Measurements from ENCODE around the gene NELFCD. TPM values are rescaled to one million over a fixed set of nuclear protein-coding genes. Genes with fewer than 3 reads are reported as not detected.

Gene NELFCD
- polyA plus RNA-seq, 1 donor from 2014 or later: 88.7 TPM

GRCh38 chr20:59000326-59000725 is 19.3 kb downstream of the NELFCD start:
- no peak overlapping the region for H3K4me3 ChIP-seq (ENCODE audit: low read length)
- TF ChIP-seq EZH2 (IDR thresholded peaks at IDR 0.05; ENCODE audit: borderline replicate concordance, insufficient read depth, low read length, poor library complexity, severe bottlenecking): no peak
- TF ChIP-seq POLR2AphosphoS5 (IDR thresholded peaks at IDR 0.05): no peak
- no peak for TF ChIP-seq REST (IDR thresholded peaks at IDR 0.05; ENCODE audit: borderline replicate concordance)
- TF ChIP-seq CTCF (IDR thresholded peaks at IDR 0.05; ENCODE audit: poor library complexity, severe bottlenecking): no peak
- TF ChIP-seq TAF1 (IDR thresholded peaks at IDR 0.05; ENCODE audit: low read depth): no peak
- TF ChIP-seq RAD21 (conservative IDR thresholded peaks at IDR 0.05): no peak
- TF ChIP-seq MXI1 (conservative IDR thresholded peaks at IDR 0.05; ENCODE audit: poor library complexity, severe bottlenecking): no peak
- TF ChIP-seq SMC3 (conservative IDR thresholded peaks at IDR 0.05; ENCODE audit: poor library complexity): no peak
- TF ChIP-seq EP300 (conservative IDR thresholded peaks at IDR 0.05; ENCODE audit: poor library complexity, severe bottlenecking): no peak
- no peaks in the 10 kb centered on the region for H4K20me1 ChIP-seq (ENCODE audit: insufficient read depth)
- H3K9me3 ChIP-seq (ENCODE audit: low read length): no peaks in the 10 kb centered on the region
- H3K79me2 ChIP-seq (replicated peaks; ENCODE audit: insufficient read depth, low read length): no peaks in the 10 kb centered on the region
- no peaks in the 10 kb centered on the region for H3F3A ChIP-seq (ENCODE audit: insufficient read depth, low read length, poor library complexity, severe bottlenecking)
- no peaks in the 10 kb centered on the region for H3K9me2 ChIP-seq (ENCODE audit: insufficient read depth, low read length)
- no peak overlapping the region for H2AFZ ChIP-seq (ENCODE audit: low read depth, low read length)
- no peak overlapping the region for H3K4me2 ChIP-seq (ENCODE audit: low read length)
- H3K27me3 ChIP-seq (ENCODE audit: insufficient read depth, low read depth, low read length): no peaks in the 10 kb centered on the region
- H3K27ac ChIP-seq (ENCODE audit: low read length): no peak overlapping the region
- H3K36me3 ChIP-seq (ENCODE audit: insufficient read depth, low read length): no peaks in the 10 kb centered on the region
- no peak overlapping the region for H3K9ac ChIP-seq (ENCODE audit: low read length)

- peaks cover 2% of the 10 kb centered on the region for H3K27me3 ChIP-seq (ENCODE audit: insufficient read depth, low read depth, low read length)
- H2AFZ ChIP-seq (ENCODE audit: low read depth, low read length): no peak overlapping the region
- no peak overlapping the region for H3K27ac ChIP-seq (ENCODE audit: low read length)
- H3K9ac ChIP-seq (ENCODE audit: low read length): no peak overlapping the region
- H3K36me3 ChIP-seq (ENCODE audit: insufficient read depth, low read length): no peaks in the 10 kb centered on the region
- no peaks in the 10 kb centered on the region for H3K9me2 ChIP-seq (ENCODE audit: insufficient read depth, low read length)
- TF ChIP-seq REST (IDR thresholded peaks at IDR 0.05; ENCODE audit: borderline replicate concordance) (no peak), EP300 (conservative IDR thresholded peaks at IDR 0.05; ENCODE audit: poor library complexity, severe bottlenecking) (no peak), POLR2AphosphoS5 (IDR thresholded peaks at IDR 0.05) (no peak), SMC3 (conservative IDR thresholded peaks at IDR 0.05; ENCODE audit: poor library complexity) (no peak), CTCF (IDR thresholded peaks at IDR 0.05; ENCODE audit: poor library complexity, severe bottlenecking) (no peak), EZH2 (IDR thresholded peaks at IDR 0.05; ENCODE audit: borderline replicate concordance, insufficient read depth, low read length, poor library complexity, severe bottlenecking) (no peak), TAF1 (IDR thresholded peaks at IDR 0.05; ENCODE audit: low read depth) (no peak), MXI1 (conservative IDR thresholded peaks at IDR 0.05; ENCODE audit: poor library complexity, severe bottlenecking) (no peak), RAD21 (conservative IDR thresholded peaks at IDR 0.05) (no peak)
- H3K79me2 ChIP-seq (replicated peaks; ENCODE audit: insufficient read depth, low read length): no peaks in the 10 kb centered on the region
- H3K9me3 ChIP-seq (ENCODE audit: low read length): no peaks in the 10 kb centered on the region
- no peaks in the 10 kb centered on the region for H4K20me1 ChIP-seq (ENCODE audit: insufficient read depth)
- no peak overlapping the region for H3K4me3 ChIP-seq (ENCODE audit: low read length)
- H3F3A ChIP-seq (ENCODE audit: insufficient read depth, low read length, poor library complexity, severe bottlenecking): no peaks in the 10 kb centered on the region
- no peak overlapping the region for H3K4me2 ChIP-seq (ENCODE audit: low read length)
Observed at GRCh38 chr20:59001068-59001448, 20.0 kb downstream of the NELFCD start.
